ENCODE data around the gene SERBP1. TPM values are rescaled to one million over a fixed set of nuclear protein-coding genes. Genes with fewer than 3 reads are reported as not detected.
"Not testable (repeated sequence)": the region's sequence is repeated elsewhere in the genome, so short reads cannot be mapped to it uniquely, and the experiment has no call there.

The SERBP1 gene
- total RNA-seq, 2 donors from 2014 or later, result 225 to 393 TPM

- no peaks in the 10 kb centered on the region for H3K27me3 Mint-ChIP-seq
These were observed 28.5 kb upstream of the SERBP1 start for GRCh38 chr1:67458663-67459062.

GRCh38 chr1:67457247-67457646, 27.0 kb upstream of the SERBP1 start:
- no peaks in the 10 kb centered on the region for H3K4me1 Mint-ChIP-seq
- H3K4me3 Mint-ChIP-seq, result no peak overlapping the region
- H3K36me3 Mint-ChIP-seq (ENCODE audit: low read depth), result no peaks in the 10 kb centered on the region
- no peaks in the 10 kb centered on the region for H3K9me3 Mint-ChIP-seq
- no peak overlapping the region for H3K27ac Mint-ChIP-seq
- no peak for ATAC-seq (replicated peaks)
- no peaks in the 10 kb centered on the region for H3K27me3 Mint-ChIP-seq

More at GRCh38 chr1:67458663-67459062, 28.5 kb upstream of the SERBP1 start:
- no peak for ATAC-seq (replicated peaks)
- no peaks in the 10 kb centered on the region for H3K9me3 Mint-ChIP-seq
- no peak overlapping the region for H3K27ac Mint-ChIP-seq
- no peaks in the 10 kb centered on the region for H3K36me3 Mint-ChIP-seq (ENCODE audit: low read depth)
- no peak overlapping the region for H3K4me3 Mint-ChIP-seq
- H3K4me1 Mint-ChIP-seq, result no peaks in the 10 kb centered on the region

- Mint-ChIP-seq H3K4me1 (no peaks in the 10 kb centered on the region), H3K36me3 (ENCODE audit: low read depth) (no peaks in the 10 kb centered on the region), H3K9me3 (no peaks in the 10 kb centered on the region), H3K4me3 (no peak overlapping the region), H3K27me3 (no peaks in the 10 kb centered on the region), H3K27ac (no peak overlapping the region)
- no peak for ATAC-seq (replicated peaks)
These were observed 21.6 kb upstream of the SERBP1 start for GRCh38 chr1:67451815-67452214.

GRCh38 chr1:67451356-67451755, 21.2 kb upstream of the SERBP1 start:
- Mint-ChIP-seq H3K27me3 (no peaks in the 10 kb centered on the region), H3K27ac (no peak overlapping the region), H3K4me1 (no peaks in the 10 kb centered on the region), H3K36me3 (ENCODE audit: low read depth) (no peaks in the 10 kb centered on the region), H3K9me3 (no peaks in the 10 kb centered on the region), H3K4me3 (no peak overlapping the region)
- ATAC-seq (replicated peaks), result no peak

GRCh38 chr1:67446893-67447292, 16.7 kb upstream of the SERBP1 start:
- no peak for ATAC-seq (replicated peaks)
- H3K9me3 Mint-ChIP-seq, result no peaks in the 10 kb centered on the region
- no peaks in the 10 kb centered on the region for H3K27me3 Mint-ChIP-seq
- H3K4me1 Mint-ChIP-seq, result no peaks in the 10 kb centered on the region
- no peaks in the 10 kb centered on the region for H3K36me3 Mint-ChIP-seq (ENCODE audit: low read depth)
- H3K4me3 Mint-ChIP-seq, result no peak overlapping the region
- no peak overlapping the region for H3K27ac Mint-ChIP-seq

- not testable (repeated sequence) for H3K4me1 Mint-ChIP-seq; ATAC-seq (replicated peaks); H3K4me3 Mint-ChIP-seq; H3K27ac Mint-ChIP-seq; H3K36me3 Mint-ChIP-seq (ENCODE audit: low read depth); H3K27me3 Mint-ChIP-seq; H3K9me3 Mint-ChIP-seq
These were observed 15.8 kb upstream of the SERBP1 start for GRCh38 chr1:67446014-67446413.

GRCh38 chr1:67441739-67442281, 11.6 kb upstream of the SERBP1 start:
- peak; percentile 85 for ATAC-seq (replicated peaks)
- H3K36me3 Mint-ChIP-seq (ENCODE audit: low read depth), result no peaks in the 10 kb centered on the region
- H3K27me3 Mint-ChIP-seq, result no peaks in the 10 kb centered on the region
- no peaks in the 10 kb centered on the region for H3K9me3 Mint-ChIP-seq
- no peak overlapping the region for H3K27ac Mint-ChIP-seq
- no peak overlapping the region for H3K4me3 Mint-ChIP-seq
- H3K4me1 Mint-ChIP-seq, result no peaks in the 10 kb centered on the region

GRCh38 chr1:67441183-67441582, 11.0 kb upstream of the SERBP1 start:
- H3K4me3 Mint-ChIP-seq, result no peak overlapping the region
- H3K27ac Mint-ChIP-seq, result no peak overlapping the region
- ATAC-seq (replicated peaks), result peak; percentile 23
- H3K4me1 Mint-ChIP-seq, result no peaks in the 10 kb centered on the region
- H3K27me3 Mint-ChIP-seq, result no peaks in the 10 kb centered on the region
- H3K9me3 Mint-ChIP-seq, result no peaks in the 10 kb centered on the region
- H3K36me3 Mint-ChIP-seq (ENCODE audit: low read depth), result no peaks in the 10 kb centered on the region

- no peak overlapping the region for H3K27ac Mint-ChIP-seq
- no peaks in the 10 kb centered on the region for H3K4me1 Mint-ChIP-seq
- H3K4me3 Mint-ChIP-seq, result no peak overlapping the region
- H3K9me3 Mint-ChIP-seq, result no peaks in the 10 kb centered on the region
- no peaks in the 10 kb centered on the region for H3K27me3 Mint-ChIP-seq
- H3K36me3 Mint-ChIP-seq (ENCODE audit: low read depth), result no peaks in the 10 kb centered on the region
- ATAC-seq (replicated peaks), result no peak
These were observed 10.1 kb upstream of the SERBP1 start for GRCh38 chr1:67440339-67440738.

- no peaks in the 10 kb centered on the region for H3K27me3 Mint-ChIP-seq
- no peak overlapping the region for H3K4me3 Mint-ChIP-seq
- H3K9me3 Mint-ChIP-seq, result no peaks in the 10 kb centered on the region
- ATAC-seq (replicated peaks), result no peak
- no peaks in the 10 kb centered on the region for H3K4me1 Mint-ChIP-seq
- no peak overlapping the region for H3K27ac Mint-ChIP-seq
- H3K36me3 Mint-ChIP-seq (ENCODE audit: low read depth), result no peaks in the 10 kb centered on the region
These were observed 9.3 kb upstream of the SERBP1 start for GRCh38 chr1:67439277-67440029.

- peaks cover 7% of the 10 kb centered on the region for H3K4me1 Mint-ChIP-seq
- no peaks in the 10 kb centered on the region for H3K36me3 Mint-ChIP-seq (ENCODE audit: low read depth)
- no peaks in the 10 kb centered on the region for H3K9me3 Mint-ChIP-seq
- H3K27ac Mint-ChIP-seq, result no peak overlapping the region
- no peak overlapping the region for H3K4me3 Mint-ChIP-seq
- no peaks in the 10 kb centered on the region for H3K27me3 Mint-ChIP-seq
- ATAC-seq (replicated peaks), result no peak
These were observed 7.8 kb upstream of the SERBP1 start for GRCh38 chr1:67437961-67438360.

- Mint-ChIP-seq H3K36me3 (ENCODE audit: low read depth) (no peaks in the 10 kb centered on the region), H3K27me3 (no peaks in the 10 kb centered on the region), H3K4me3 (no peak overlapping the region), H3K4me1 (peaks cover 15% of the 10 kb centered on the region), H3K9me3 (no peaks in the 10 kb centered on the region), H3K27ac (no peak overlapping the region)
- ATAC-seq (replicated peaks), result no peak
These were observed 6.4 kb upstream of the SERBP1 start for GRCh38 chr1:67436511-67437055.

- Mint-ChIP-seq H3K27ac (no peak overlapping the region), H3K4me1 (peaks cover 16% of the 10 kb centered on the region), H3K9me3 (no peaks in the 10 kb centered on the region), H3K27me3 (no peaks in the 10 kb centered on the region), H3K36me3 (ENCODE audit: low read depth) (peaks cover 15% of the 10 kb centered on the region), H3K4me3 (no peak overlapping the region)
- no peak for ATAC-seq (replicated peaks)
These were observed 4.3 kb upstream of the SERBP1 start for GRCh38 chr1:67434491-67434890.

GRCh38 chr1:67433837-67434236, 3.6 kb upstream of the SERBP1 start:
- Mint-ChIP-seq H3K27ac (no peak overlapping the region), H3K4me3 (peak overlapping the region; percentile 27), H3K9me3 (no peaks in the 10 kb centered on the region), H3K4me1 (peaks cover 16% of the 10 kb centered on the region), H3K36me3 (ENCODE audit: low read depth) (peaks cover 21% of the 10 kb centered on the region), H3K27me3 (no peaks in the 10 kb centered on the region)
- ATAC-seq (replicated peaks), result no peak

GRCh38 chr1:67432745-67433144, 2.5 kb upstream of the SERBP1 start:
- no peaks in the 10 kb centered on the region for H3K9me3 Mint-ChIP-seq
- peaks cover 16% of the 10 kb centered on the region for H3K4me1 Mint-ChIP-seq
- no peak for ATAC-seq (replicated peaks)
- H3K4me3 Mint-ChIP-seq, result peak overlapping the region; percentile 95
- H3K27ac Mint-ChIP-seq, result no peak overlapping the region
- peaks cover 32% of the 10 kb centered on the region for H3K36me3 Mint-ChIP-seq (ENCODE audit: low read depth)
- H3K27me3 Mint-ChIP-seq, result no peaks in the 10 kb centered on the region
